ENCODE measurements around the gene FIP1L1.

DNA sequence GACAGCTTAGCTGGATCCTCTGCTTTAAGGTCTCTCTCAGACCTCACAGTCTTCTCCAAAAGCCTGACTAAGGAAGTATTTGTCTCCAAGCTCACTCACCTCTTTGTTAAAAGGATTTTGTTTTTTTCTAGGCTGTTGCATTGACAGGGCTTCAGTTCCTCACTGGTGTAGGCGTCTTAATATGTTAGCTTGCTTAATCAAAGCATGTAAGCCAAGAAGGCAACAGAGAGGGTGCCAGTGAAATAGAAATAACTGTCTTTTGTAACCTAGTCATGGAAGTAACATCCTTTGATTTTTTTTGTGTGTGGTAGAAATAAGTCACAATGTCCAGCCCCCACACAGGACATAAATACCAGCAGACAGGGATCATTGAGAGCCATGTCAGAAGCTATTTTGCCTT, 58.8 kb downstream of the FIP1L1 start:
- TF ChIP-seq, protein P1, sequence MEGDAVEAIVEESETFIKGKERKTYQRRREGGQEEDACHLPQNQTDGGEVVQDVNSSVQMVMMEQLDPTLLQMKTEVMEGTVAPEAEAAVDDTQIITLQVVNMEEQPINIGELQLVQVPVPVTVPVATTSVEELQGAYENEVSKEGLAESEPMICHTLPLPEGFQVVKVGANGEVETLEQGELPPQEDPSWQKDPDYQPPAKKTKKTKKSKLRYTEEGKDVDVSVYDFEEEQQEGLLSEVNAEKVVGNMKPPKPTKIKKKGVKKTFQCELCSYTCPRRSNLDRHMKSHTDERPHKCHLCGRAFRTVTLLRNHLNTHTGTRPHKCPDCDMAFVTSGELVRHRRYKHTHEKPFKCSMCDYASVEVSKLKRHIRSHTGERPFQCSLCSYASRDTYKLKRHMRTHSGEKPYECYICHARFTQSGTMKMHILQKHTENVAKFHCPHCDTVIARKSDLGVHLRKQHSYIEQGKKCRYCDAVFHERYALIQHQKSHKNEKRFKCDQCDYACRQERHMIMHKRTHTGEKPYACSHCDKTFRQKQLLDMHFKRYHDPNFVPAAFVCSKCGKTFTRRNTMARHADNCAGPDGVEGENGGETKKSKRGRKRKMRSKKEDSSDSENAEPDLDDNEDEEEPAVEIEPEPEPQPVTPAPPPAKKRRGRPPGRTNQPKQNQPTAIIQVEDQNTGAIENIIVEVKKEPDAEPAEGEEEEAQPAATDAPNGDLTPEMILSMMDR (IDR thresholded peaks at IDR 0.05): no peak
- no peak for TF ChIP-seq RORB (CRISPR knock-in tag; IDR thresholded peaks at IDR 0.05)

Measured in WTC11 (cell line).